ENCODE results near the gene NLRP1. TPM values are rescaled to one million over a fixed set of nuclear protein-coding genes. Genes with fewer than 3 reads are reported as not detected.

NLRP1 gene
- total RNA-seq, 4 donors from 2014 or later = 10.4 to 33.4 (median 14.3) TPM

GRCh38 chr17:5502552-5502951 is 81.8 kb downstream of the NLRP1 start:
- intact Hi-C loops (cut with DNase I) = no loop called here
- 95 to 97% methylated on average over 3 to 4 of the region's 4 CpGs for WGBS, 2 donors
- no peak overlapping the region for H3K4me3 ChIP-seq
- peaks cover 0 to 25% (median 0%) of the 10 kb centered on the region in 4 donors for H3K27me3 ChIP-seq
- H3K27ac ChIP-seq = no peak overlapping the region
- peaks cover 7 to 20% (median 8%) of the 10 kb centered on the region in 3 donors for H3K4me1 ChIP-seq
- no peak for TF ChIP-seq CTCF (IDR thresholded peaks at IDR 0.05)
- TF ChIP-seq POLR2A (IDR thresholded peaks at IDR 0.05) = no peak
- no peaks in the 10 kb centered on the region for H3K9me3 ChIP-seq
- no peak for DNase-seq
- H3K36me3 ChIP-seq = peaks cover 0 to 13% (median 0%) of the 10 kb centered on the region in 3 donors

GRCh38 chr17:5501685-5502084 is 82.6 kb downstream of the NLRP1 start:
- no peak overlapping the region for H3K4me3 ChIP-seq
- H3K27ac ChIP-seq = no peak overlapping the region
- 87 to 95% methylated on average over 3 to 4 of the region's 8 CpGs for WGBS, 2 donors
- intact Hi-C loops (cut with DNase I) = no loop called here
- H3K4me1 ChIP-seq = peaks cover 7 to 20% (median 8%) of the 10 kb centered on the region in 3 donors
- no peaks in the 10 kb centered on the region for H3K9me3 ChIP-seq
- DNase-seq = no peak
- peaks cover 0 to 25% (median 0%) of the 10 kb centered on the region in 4 donors for H3K27me3 ChIP-seq
- TF ChIP-seq CTCF (IDR thresholded peaks at IDR 0.05) = no peak
- TF ChIP-seq POLR2A (IDR thresholded peaks at IDR 0.05) = no peak
- H3K36me3 ChIP-seq = peaks cover 0 to 13% (median 0%) of the 10 kb centered on the region in 3 donors

- intact Hi-C loops (cut with DNase I) = no loop called here
- Histone ChIP-seq H3K27me3 (peaks cover 0 to 25% (median 0%) of the 10 kb centered on the region in 4 donors), H3K9me3 (no peaks in the 10 kb centered on the region), H3K4me3 (peak overlapping the region; percentile 35 to 76 (median 55)), H3K36me3 (peaks cover 0 to 13% (median 0%) of the 10 kb centered on the region in 3 donors), H3K4me1 (peaks cover 7 to 20% (median 8%) of the 10 kb centered on the region in 3 donors), H3K27ac (peak overlapping the region in 3 of 4 donors; percentile 45 to 68 (median 45))
- WGBS, 2 donors = 2 to 9% methylated on average over 6 to 35 of the region's 67 CpGs
- TF ChIP-seq CTCF (IDR thresholded peaks at IDR 0.05) (no peak), POLR2A (IDR thresholded peaks at IDR 0.05) (no peak)
- DNase-seq = no peak
These were observed 83.5 kb downstream of the NLRP1 start for GRCh38 chr17:5500589-5501391.

- Histone ChIP-seq H3K27me3 (peaks cover 0 to 25% (median 0%) of the 10 kb centered on the region in 4 donors), H3K27ac (peak overlapping the region in 2 of 4 donors; percentile 45 to 68), H3K4me1 (peaks cover 7 to 20% (median 8%) of the 10 kb centered on the region in 3 donors), H3K36me3 (peaks cover 0 to 7% (median 0%) of the 10 kb centered on the region in 3 donors), H3K4me3 (peak overlapping the region; percentile 35 to 76 (median 55)), H3K9me3 (no peaks in the 10 kb centered on the region)
- TF ChIP-seq CTCF (IDR thresholded peaks at IDR 0.05) (no peak), POLR2A (IDR thresholded peaks at IDR 0.05) (no peak)
- no peak for DNase-seq
- intact Hi-C loops (cut with DNase I) = no loop called here
- WGBS, 2 donors = 4 to 8% methylated on average over 15 to 18 of the region's 18 CpGs
These were observed 84.1 kb downstream of the NLRP1 start for GRCh38 chr17:5500247-5500588.
